Right atrium auricular region (tissue), 2 donors: ENCODE data around the gene DENND1A. TPM values are rescaled to one million over a fixed set of nuclear protein-coding genes. Genes with fewer than 3 reads are reported as not detected.

Experiments
- DNase-seq: peaks from one replicate; pipeline ENCODE4 v3.0.0-alpha.2; 2019; ENCODE audit warnings: low spot score
- H3K27ac ChIP-seq, 2 donors: fragments of 200-600 bp; sonication (generic); 1 replicate in 1 of 2; 2 replicates in 1 of 2; pipeline ENCODE4 v1.5.1; 2016 to 2019
- H3K27me3 ChIP-seq, 2 donors: fragments of 200-600 bp; sonication (generic); one replicate each; pipeline versions ENCODE4 v1.5.1 to v1.6.0; 2017 to 2019
- H3K36me3 ChIP-seq: fragments of 200-600 bp; sonication (generic); one replicate; pipeline ENCODE4 v1.5.1; 2016
- H3K4me1 ChIP-seq, 2 donors: fragments of 200-600 bp; sonication (generic); one replicate each; pipeline versions ENCODE4 v1.5.1 to v1.6.0; 2017 to 2019
- H3K4me3 ChIP-seq, 2 donors: fragments of 200-600 bp; sonication (generic); 1 replicate in 1 of 2; 2 replicates in 1 of 2; pipeline ENCODE4 v1.5.1; 2017 to 2019; ENCODE audit warnings: mild to moderate bottlenecking in 1 of 2, moderate library complexity in 1 of 2
- H3K9me3 ChIP-seq, 2 donors: fragments of 200-600 bp; sonication (generic); one replicate each; pipeline ENCODE4 v1.5.1; 2019
- total RNA-seq, 2 donors: library from RNA; depleted of rRNA; stranded (reverse); fragments of >200 nt; gene quantifications; one replicate each; pipeline ENCODE4 v1.1.0, GENCODE V29; 2016
- TF ChIP-seq, protein P1 (sequence below), 2 donors: fragments of 200-600 bp; sonication (generic); IDR thresholded peaks; one replicate each; pipeline ENCODE4 v1.5.1; 2019; ENCODE audit warnings: antibody characterized with exemption in 2 of 2

DENND1A gene
- total RNA-seq, 2 donors from 2014 or later, result 14.9 to 23.6 TPM

DNA sequence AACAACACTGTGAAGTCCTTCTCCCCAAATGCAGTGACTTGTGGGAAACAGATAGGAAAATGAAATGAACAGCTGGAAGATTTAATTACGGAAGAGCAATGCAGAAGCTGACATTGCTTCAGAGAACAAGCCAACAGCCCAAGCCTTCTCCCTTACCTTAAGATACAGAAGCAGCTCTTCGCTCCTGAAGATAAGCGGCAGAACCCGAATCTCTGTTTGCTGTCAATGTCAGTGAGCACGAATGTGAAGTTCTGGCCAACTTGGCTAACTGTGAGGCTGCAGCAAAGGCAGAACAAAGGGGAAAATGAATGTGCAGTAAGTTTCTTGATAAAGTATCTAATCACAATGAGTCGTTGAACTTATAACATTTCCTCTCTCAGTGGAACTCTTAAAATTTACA lies 172.4 kb downstream of the DENND1A start:
- Histone ChIP-seq H3K4me1 (no peaks in the 10 kb centered on the region), H3K4me3 (no peak overlapping the region), H3K27me3 (no peaks in the 10 kb centered on the region), H3K9me3 (no peaks in the 10 kb centered on the region), H3K27ac (no peak overlapping the region), H3K36me3 (no peaks in the 10 kb centered on the region)
- no peak for DNase-seq
- TF ChIP-seq, protein P1, sequence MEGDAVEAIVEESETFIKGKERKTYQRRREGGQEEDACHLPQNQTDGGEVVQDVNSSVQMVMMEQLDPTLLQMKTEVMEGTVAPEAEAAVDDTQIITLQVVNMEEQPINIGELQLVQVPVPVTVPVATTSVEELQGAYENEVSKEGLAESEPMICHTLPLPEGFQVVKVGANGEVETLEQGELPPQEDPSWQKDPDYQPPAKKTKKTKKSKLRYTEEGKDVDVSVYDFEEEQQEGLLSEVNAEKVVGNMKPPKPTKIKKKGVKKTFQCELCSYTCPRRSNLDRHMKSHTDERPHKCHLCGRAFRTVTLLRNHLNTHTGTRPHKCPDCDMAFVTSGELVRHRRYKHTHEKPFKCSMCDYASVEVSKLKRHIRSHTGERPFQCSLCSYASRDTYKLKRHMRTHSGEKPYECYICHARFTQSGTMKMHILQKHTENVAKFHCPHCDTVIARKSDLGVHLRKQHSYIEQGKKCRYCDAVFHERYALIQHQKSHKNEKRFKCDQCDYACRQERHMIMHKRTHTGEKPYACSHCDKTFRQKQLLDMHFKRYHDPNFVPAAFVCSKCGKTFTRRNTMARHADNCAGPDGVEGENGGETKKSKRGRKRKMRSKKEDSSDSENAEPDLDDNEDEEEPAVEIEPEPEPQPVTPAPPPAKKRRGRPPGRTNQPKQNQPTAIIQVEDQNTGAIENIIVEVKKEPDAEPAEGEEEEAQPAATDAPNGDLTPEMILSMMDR (IDR thresholded peaks at IDR 0.05), result no peak

DNA sequence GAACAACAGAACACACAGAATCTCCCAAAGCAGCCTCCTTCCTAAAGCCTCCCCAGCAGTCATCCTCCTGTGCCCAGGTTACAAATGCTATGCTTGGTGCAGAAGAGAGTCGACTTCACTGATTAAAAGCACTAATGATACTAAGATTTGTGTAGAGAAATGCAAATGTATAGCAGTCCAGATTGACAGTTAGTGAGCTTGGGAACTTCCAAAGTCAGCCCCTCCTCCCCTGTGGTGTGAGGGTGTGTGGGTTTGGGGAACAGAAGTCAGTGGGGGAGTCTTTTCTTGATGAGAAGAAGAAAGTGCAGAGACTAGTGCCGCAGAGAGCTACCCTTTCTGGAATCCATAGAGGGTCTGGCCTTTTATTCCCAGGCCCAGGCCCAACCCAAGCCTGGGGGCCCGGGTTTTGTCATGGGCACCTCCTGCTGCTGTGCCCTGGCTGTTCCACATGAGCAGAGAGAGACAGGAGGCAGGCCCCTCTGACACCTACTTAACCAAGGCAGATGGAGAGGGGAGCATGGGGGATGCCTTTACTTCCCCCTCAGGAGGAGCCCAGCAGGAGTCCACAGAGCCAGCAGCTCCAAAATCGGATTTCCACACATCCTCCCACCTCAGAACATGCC lies 173.3 kb downstream of the DENND1A start:
- H3K9me3 ChIP-seq, result no peaks in the 10 kb centered on the region
- H3K4me3 ChIP-seq, result no peak overlapping the region
- no peaks in the 10 kb centered on the region for H3K4me1 ChIP-seq

DNA sequence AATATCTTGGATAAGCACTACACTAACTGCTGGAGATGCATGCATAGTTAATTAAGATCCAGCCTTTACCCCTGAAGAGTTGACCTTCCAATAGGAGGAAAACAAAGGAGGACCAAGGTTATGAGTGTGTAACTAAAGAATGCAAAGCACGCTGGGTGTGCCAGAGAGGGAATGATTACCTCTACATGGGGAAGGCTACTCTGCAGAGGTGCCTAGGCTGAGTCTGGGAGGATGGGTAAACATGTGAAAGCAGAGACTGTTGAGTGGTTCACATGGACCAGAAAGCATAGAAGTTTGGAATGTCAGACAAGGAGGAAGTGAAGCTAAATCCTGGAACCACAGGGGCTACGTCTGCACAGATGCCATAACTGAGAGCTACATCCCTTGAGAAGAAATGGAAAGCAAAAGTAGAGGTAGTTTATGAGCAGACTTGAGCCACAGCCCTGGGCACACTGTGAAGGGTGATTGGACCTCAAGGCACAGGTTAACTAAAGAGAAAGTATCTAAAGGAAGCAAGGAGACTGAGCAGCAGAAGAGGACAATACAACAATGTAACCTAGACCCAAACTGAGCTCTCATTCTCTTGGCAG lies 176.2 kb downstream of the DENND1A start:
- TF ChIP-seq, protein P1 (IDR thresholded peaks at IDR 0.05), result no peak
- H3K4me1 ChIP-seq, result peaks cover 0 to 11% of the 10 kb centered on the region in 2 donors
- H3K27ac ChIP-seq, result no peak overlapping the region
- no peak overlapping the region for H3K4me3 ChIP-seq
- DNase-seq, result no peak
- H3K9me3 ChIP-seq, result no peaks in the 10 kb centered on the region
- no peaks in the 10 kb centered on the region for H3K36me3 ChIP-seq
- H3K27me3 ChIP-seq, result no peaks in the 10 kb centered on the region

More for the DNA sequence above, 173.3 kb downstream of the DENND1A start:
- TF ChIP-seq, protein P1 (IDR thresholded peaks at IDR 0.05), result no peak
- Histone ChIP-seq H3K27me3 (no peaks in the 10 kb centered on the region), H3K27ac (no peak overlapping the region), H3K36me3 (no peaks in the 10 kb centered on the region)
- DNase-seq, result no peak

DNA sequence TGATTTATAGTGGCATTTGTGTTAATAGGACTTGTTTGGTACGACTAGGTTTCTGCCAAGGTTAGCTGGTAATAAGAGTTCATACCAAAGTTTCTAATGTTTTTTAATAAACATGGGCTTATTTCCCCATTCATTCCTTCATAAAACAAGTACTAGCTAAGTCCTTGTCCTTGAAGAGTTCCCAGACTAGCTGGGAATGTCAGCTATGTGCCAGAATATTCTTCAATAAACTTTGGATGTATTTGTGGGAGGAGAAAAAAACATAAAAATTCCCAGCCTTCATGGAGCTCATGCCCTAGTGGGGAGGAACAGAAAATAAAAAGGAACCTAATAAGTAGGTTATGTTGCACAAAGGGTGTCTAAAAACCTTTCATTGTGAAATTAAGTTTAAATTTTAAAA lies 176.9 kb downstream of the DENND1A start:
- H3K4me3 ChIP-seq, result no peak overlapping the region
- H3K9me3 ChIP-seq, result no peaks in the 10 kb centered on the region
- no peak for DNase-seq
- H3K4me1 ChIP-seq, result peaks cover 0 to 11% of the 10 kb centered on the region in 2 donors
- no peaks in the 10 kb centered on the region for H3K36me3 ChIP-seq
- H3K27ac ChIP-seq, result no peak overlapping the region
- no peaks in the 10 kb centered on the region for H3K27me3 ChIP-seq
- TF ChIP-seq, protein P1 (IDR thresholded peaks at IDR 0.05), result no peak

DNA sequence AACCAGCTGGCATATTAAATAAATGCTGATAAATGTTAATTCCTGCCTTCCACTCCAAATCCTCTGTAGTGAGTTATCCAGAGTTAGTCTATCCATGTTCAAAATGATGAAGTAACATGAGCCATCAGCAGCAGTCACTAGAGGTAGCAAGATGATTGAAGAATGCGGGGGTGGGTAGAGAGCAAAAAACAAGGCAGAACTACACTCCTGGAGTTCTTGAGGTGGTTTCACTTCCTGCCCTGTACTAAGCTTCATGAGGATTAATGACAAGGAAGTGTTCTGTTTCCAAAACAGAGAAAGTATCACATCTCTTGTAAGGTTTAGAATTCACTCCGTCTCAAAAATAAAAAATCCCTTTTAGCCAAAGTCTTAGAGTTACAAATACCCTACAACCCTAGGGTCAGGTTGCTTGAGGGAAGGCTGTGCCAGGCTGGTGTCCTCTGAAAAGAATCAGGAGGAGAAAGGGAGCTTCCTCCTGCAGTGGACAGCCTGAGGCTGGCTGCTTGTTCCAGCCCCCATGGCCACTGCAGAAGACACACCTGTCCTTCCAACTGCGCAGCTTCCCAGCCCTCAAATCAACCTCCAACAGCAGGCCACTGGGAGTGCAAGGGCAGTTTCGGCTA lies 180.2 kb downstream of the DENND1A start:
- TF ChIP-seq, protein P1 (IDR thresholded peaks at IDR 0.05), result no peak
- H3K27ac ChIP-seq, result no peak overlapping the region
- H3K4me1 ChIP-seq, result peaks cover 0 to 11% of the 10 kb centered on the region in 2 donors
- H3K9me3 ChIP-seq, result no peaks in the 10 kb centered on the region
- H3K36me3 ChIP-seq, result no peaks in the 10 kb centered on the region
- H3K27me3 ChIP-seq, result no peaks in the 10 kb centered on the region
- H3K4me3 ChIP-seq, result no peak overlapping the region
- no peak for DNase-seq
